WTC11 (cell line): ENCODE data around the gene MGAT5B. TPM values are rescaled to one million over a fixed set of nuclear protein-coding genes. Genes with fewer than 3 reads are reported as not detected.

Experiments
- ATAC-seq: fragments of 200-7000 bp; cut with Tn5 transposase; 2 replicates; pipeline ENCODE4 v1.10.0; 2021; ENCODE audit warnings: mild to moderate bottlenecking, moderate library complexity
- CTCF ChIA-PET: fragments of 300-600 bp; sonication (Branson Sonifier 250); formaldehyde crosslinking; loops from one replicate; lab custom pipeline; 2021; ENCODE audit warnings: antibody characterized with exemption; lab: Charles Lee
- POLR2A ChIA-PET: fragments of 350-600 bp; sonication (Branson Sonifier 250); formaldehyde crosslinking; loops from one replicate; lab custom pipeline; 2021; ENCODE audit warnings: antibody characterized with exemption; lab: Charles Lee
- DNase-seq: peaks from one replicate; pipeline ENCODE4 v3.0.0; 2021; ENCODE audit warnings: low spot score
- H3K27ac Mint-ChIP-seq: 2 replicates; pipeline ENCODE4 v1.8.0; 2021; ENCODE audit warnings: mixed read lengths
- H3K27me3 Mint-ChIP-seq: 2 replicates; pipeline ENCODE4 v1.8.0; 2021; ENCODE audit warnings: low read depth, mild to moderate bottlenecking, moderate library complexity, mixed read lengths
- H3K36me3 Mint-ChIP-seq: 2 replicates; pipeline ENCODE4 v1.8.0; 2021; ENCODE audit warnings: mixed read lengths
- H3K4me1 Mint-ChIP-seq: 2 replicates; pipeline ENCODE4 v1.8.0; 2022; ENCODE audit warnings: mixed read lengths
- H3K4me3 Mint-ChIP-seq: 2 replicates; pipeline ENCODE4 v1.8.0; 2021; ENCODE audit warnings: mild to moderate bottlenecking, moderate library complexity, mixed read lengths
- H3K9me3 Mint-ChIP-seq: 2 replicates; pipeline ENCODE4 v1.8.0; 2021; ENCODE audit warnings: mixed read lengths
- CBFB ChIP-seq: sonication (generic); formaldehyde crosslinking; IDR thresholded peaks from 2 replicates; pipeline ENCODE4 v1.8.1; 2022; ENCODE audit warnings: mild to moderate bottlenecking, low read depth, missing genetic modification reagents
- GTF2I ChIP-seq: fragments of 250-450 bp; sonication (Bioruptor Pico); conservative IDR thresholded peaks from 2 replicates; pipeline ENCODE4 v1.4.0; 2021; ENCODE audit warnings: mild to moderate bottlenecking
- HMGA2 ChIP-seq: fragments of 250-450 bp; sonication (Bioruptor Pico); IDR thresholded peaks from 2 replicates; pipeline ENCODE4 v1.4.0; 2021; ENCODE audit warnings: mild to moderate bottlenecking, moderate library complexity
- MXD4 ChIP-seq: fragments of 250-450 bp; sonication (Bioruptor Pico); IDR thresholded peaks from 2 replicates; pipeline ENCODE4 v1.8.0; 2021; ENCODE audit warnings: mild to moderate bottlenecking, moderate library complexity, borderline replicate concordance
- OVOL2 ChIP-seq: fragments of 250-450 bp; sonication (Bioruptor Pico); IDR thresholded peaks from 2 replicates; pipeline ENCODE4 v1.9.0; 2021; ENCODE audit warnings: mild to moderate bottlenecking, borderline replicate concordance
- SP1 ChIP-seq: sonication (generic); formaldehyde crosslinking; conservative IDR thresholded peaks from 2 replicates; pipeline ENCODE4 v1.8.1; 2022; ENCODE audit warnings: missing genetic modification reagents
- TEAD4 ChIP-seq: sonication (generic); formaldehyde crosslinking; IDR thresholded peaks from 2 replicates; pipeline ENCODE4 v1.8.0; 2022; ENCODE audit warnings: mild to moderate bottlenecking, missing genetic modification reagents
- TP53 ChIP-seq: sonication (generic); formaldehyde crosslinking; IDR thresholded peaks from 2 replicates; pipeline ENCODE4 v1.8.1; 2023; ENCODE audit warnings: mild to moderate bottlenecking, missing genetic modification reagents
- ZNF121 ChIP-seq: sonication (generic); formaldehyde crosslinking; IDR thresholded peaks from 2 replicates; pipeline ENCODE4 v1.8.0; 2023; ENCODE audit warnings: missing genetic modification reagents
- ZNF423 ChIP-seq: fragments of 250-450 bp; sonication (Bioruptor Pico); IDR thresholded peaks from 2 replicates; pipeline ENCODE4 v2.1.2; 2022; ENCODE audit warnings: mild to moderate bottlenecking, moderate library complexity
- ZNF671 ChIP-seq: fragments of 250-450 bp; sonication (Bioruptor Pico); IDR thresholded peaks from 2 replicates; pipeline ENCODE4 v1.8.0; 2021; ENCODE audit warnings: mild to moderate bottlenecking
- total RNA-seq: library from RNA; stranded (reverse); gene quantifications from 3 replicates; pipeline ENCODE4 v1.2.3, GENCODE V29; 2021
- TF ChIP-seq, protein P1 (sequence below): sonication (generic); formaldehyde crosslinking; IDR thresholded peaks from 2 replicates; pipeline ENCODE4 v1.8.1; 2023; ENCODE audit warnings: mild to moderate bottlenecking, moderate library complexity, missing genetic modification reagents
- TF ChIP-seq, protein P2 (sequence below): sonication (generic); formaldehyde crosslinking; IDR thresholded peaks from 2 replicates; pipeline ENCODE4 v1.8.0; 2022; ENCODE audit warnings: mild to moderate bottlenecking, missing genetic modification reagents
- TF ChIP-seq, protein P3 (sequence below): fragments of 250-450 bp; sonication (Bioruptor Pico); IDR thresholded peaks from 2 replicates; pipeline ENCODE4 v1.8.0; 2021; ENCODE audit warnings: mild to moderate bottlenecking
- TF ChIP-seq, protein P4 (sequence below): fragments of 200-600 bp; IDR thresholded peaks from 2 replicates; pipeline ENCODE4 v1.8.0; 2022; ENCODE audit warnings: antibody characterized with exemption
- TF ChIP-seq, protein P5 (sequence below): fragments of 250-450 bp; sonication (Bioruptor Pico); IDR thresholded peaks from 2 replicates; pipeline ENCODE4 v1.9.0; 2021; ENCODE audit warnings: mild to moderate bottlenecking
- TF ChIP-seq, protein P6 (sequence below): sonication (generic); formaldehyde crosslinking; conservative IDR thresholded peaks from 2 replicates; pipeline ENCODE4 v1.8.1; 2022; ENCODE audit warnings: mild to moderate bottlenecking, missing genetic modification reagents

The MGAT5B gene
- total RNA-seq, 1 experiment from 2014 or later, result 11.6 TPM

DNA sequence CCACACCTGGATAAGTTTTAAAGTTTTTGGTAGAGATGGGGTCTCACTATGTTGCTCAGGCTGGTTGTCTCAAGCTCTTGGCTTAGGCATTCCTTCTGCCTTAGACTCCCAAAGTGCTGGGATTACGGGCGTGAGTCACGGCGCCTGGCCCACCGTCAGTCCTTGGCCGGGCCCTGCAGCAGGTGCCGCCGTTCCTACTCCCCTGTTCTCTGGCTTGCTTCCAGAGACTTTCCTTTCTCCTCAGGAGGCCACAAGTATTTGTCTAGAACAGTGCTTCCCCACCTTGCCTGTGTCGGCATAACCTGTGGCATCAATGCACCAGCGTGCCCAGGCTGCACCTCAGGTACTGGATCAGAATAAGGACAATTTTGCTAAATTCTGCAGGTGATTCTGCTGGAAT, 3.0 kb upstream of the MGAT5B start:
- ATAC-seq, result no peak
- Mint-ChIP-seq H3K27ac (no peak overlapping the region), H3K36me3 (no peaks in the 10 kb centered on the region), H3K27me3 (peaks cover 21% of the 10 kb centered on the region), H3K9me3 (no peaks in the 10 kb centered on the region), H3K4me1 (peaks cover 12% of the 10 kb centered on the region), H3K4me3 (no peak overlapping the region)
- TF ChIP-seq ZNF671 (CRISPR knock-in tag) (no peak), TP53 (no peak), OVOL2 (CRISPR knock-in tag) (no peak), GTF2I (CRISPR knock-in tag) (no peak), SP1 (CRISPR knock-in tag) (no peak), ZNF423 (no peak), CBFB (no peak), HMGA2 (CRISPR knock-in tag) (no peak)
- TF ChIP-seq, protein P1, sequence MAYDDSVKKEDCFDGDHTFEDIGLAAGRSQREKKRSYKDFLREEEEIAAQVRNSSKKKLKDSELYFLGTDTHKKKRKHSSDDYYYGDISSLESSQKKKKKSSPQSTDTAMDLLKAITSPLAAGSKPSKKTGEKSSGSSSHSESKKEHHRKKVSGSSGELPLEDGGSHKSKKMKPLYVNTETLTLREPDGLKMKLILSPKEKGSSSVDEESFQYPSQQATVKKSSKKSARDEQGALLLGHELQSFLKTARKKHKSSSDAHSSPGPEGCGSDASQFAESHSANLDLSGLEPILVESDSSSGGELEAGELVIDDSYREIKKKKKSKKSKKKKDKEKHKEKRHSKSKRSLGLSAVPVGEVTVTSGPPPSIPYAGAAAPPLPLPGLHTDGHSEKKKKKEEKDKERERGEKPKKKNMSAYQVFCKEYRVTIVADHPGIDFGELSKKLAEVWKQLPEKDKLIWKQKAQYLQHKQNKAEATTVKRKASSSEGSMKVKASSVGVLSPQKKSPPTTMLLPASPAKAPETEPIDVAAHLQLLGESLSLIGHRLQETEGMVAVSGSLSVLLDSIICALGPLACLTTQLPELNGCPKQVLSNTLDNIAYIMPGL (CRISPR knock-in tag), result no peak
- TF ChIP-seq, protein P2, sequence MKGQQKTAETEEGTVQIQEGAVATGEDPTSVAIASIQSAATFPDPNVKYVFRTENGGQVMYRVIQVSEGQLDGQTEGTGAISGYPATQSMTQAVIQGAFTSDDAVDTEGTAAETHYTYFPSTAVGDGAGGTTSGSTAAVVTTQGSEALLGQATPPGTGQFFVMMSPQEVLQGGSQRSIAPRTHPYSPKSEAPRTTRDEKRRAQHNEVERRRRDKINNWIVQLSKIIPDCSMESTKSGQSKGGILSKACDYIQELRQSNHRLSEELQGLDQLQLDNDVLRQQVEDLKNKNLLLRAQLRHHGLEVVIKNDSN (CRISPR knock-in tag), result no peak
- TF ChIP-seq, protein P3, sequence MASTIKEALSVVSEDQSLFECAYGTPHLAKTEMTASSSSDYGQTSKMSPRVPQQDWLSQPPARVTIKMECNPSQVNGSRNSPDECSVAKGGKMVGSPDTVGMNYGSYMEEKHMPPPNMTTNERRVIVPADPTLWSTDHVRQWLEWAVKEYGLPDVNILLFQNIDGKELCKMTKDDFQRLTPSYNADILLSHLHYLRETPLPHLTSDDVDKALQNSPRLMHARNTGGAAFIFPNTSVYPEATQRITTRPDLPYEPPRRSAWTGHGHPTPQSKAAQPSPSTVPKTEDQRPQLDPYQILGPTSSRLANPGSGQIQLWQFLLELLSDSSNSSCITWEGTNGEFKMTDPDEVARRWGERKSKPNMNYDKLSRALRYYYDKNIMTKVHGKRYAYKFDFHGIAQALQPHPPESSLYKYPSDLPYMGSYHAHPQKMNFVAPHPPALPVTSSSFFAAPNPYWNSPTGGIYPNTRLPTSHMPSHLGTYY, result no peak
- TF ChIP-seq, protein P4, sequence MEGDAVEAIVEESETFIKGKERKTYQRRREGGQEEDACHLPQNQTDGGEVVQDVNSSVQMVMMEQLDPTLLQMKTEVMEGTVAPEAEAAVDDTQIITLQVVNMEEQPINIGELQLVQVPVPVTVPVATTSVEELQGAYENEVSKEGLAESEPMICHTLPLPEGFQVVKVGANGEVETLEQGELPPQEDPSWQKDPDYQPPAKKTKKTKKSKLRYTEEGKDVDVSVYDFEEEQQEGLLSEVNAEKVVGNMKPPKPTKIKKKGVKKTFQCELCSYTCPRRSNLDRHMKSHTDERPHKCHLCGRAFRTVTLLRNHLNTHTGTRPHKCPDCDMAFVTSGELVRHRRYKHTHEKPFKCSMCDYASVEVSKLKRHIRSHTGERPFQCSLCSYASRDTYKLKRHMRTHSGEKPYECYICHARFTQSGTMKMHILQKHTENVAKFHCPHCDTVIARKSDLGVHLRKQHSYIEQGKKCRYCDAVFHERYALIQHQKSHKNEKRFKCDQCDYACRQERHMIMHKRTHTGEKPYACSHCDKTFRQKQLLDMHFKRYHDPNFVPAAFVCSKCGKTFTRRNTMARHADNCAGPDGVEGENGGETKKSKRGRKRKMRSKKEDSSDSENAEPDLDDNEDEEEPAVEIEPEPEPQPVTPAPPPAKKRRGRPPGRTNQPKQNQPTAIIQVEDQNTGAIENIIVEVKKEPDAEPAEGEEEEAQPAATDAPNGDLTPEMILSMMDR, result no peak
- TF ChIP-seq, protein P5, sequence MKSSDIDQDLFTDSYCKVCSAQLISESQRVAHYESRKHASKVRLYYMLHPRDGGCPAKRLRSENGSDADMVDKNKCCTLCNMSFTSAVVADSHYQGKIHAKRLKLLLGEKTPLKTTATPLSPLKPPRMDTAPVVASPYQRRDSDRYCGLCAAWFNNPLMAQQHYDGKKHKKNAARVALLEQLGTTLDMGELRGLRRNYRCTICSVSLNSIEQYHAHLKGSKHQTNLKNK (CRISPR knock-in tag), result no peak
- TF ChIP-seq, protein P6, sequence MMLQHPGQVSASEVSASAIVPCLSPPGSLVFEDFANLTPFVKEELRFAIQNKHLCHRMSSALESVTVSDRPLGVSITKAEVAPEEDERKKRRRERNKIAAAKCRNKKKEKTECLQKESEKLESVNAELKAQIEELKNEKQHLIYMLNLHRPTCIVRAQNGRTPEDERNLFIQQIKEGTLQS (CRISPR knock-in tag), result no peak
- ChIA-PET POLR2A (no interaction called here), CTCF (no interaction called here)
- DNase-seq, result no peak

DNA sequence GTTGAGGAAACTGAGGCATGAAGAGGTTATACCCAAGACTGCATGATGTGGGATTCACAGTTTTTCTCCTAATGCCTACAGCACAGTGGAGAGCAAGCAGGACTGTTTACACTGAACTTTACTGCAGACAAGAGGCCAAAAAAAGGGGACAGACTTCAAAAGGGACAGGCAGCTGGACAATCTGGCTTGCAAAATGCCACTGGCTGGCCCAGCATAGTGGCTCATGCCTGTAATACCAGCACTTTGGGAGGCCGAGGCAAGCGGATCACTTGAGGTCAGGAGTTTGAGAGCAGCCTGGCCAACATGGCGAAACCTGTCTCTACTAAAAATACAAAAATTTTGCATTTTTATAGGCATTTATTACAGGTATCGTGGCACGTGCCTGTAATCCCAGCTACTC, 2.0 kb upstream of the MGAT5B start:
- no peaks in the 10 kb centered on the region for H3K9me3 Mint-ChIP-seq
- peaks cover 12% of the 10 kb centered on the region for H3K4me1 Mint-ChIP-seq
- H3K4me3 Mint-ChIP-seq, result no peak overlapping the region
- ATAC-seq, result no peak
- CTCF ChIA-PET, result interaction anchor here (0.6 to 1.0 kb wide), 2 partner anchors 25 to 743 kb away, joined by 3 to 5 read pairs; no protein-coding TSS in a partner anchor
- POLR2A ChIA-PET, result interaction anchor here (0.6 kb wide), 1 partner anchor 11 kb away, joined by 3 read pairs; no protein-coding TSS in a partner anchor
- no peak for DNase-seq
- no peak overlapping the region for H3K27ac Mint-ChIP-seq
- H3K27me3 Mint-ChIP-seq, result peaks cover 26% of the 10 kb centered on the region
- TF ChIP-seq ZNF121 (no peak), TEAD4 (CRISPR knock-in tag) (no peak), TP53 (no peak), MXD4 (CRISPR knock-in tag) (no peak)
- TF ChIP-seq, all 79 proteins: peak for 0
- H3K36me3 Mint-ChIP-seq, result no peaks in the 10 kb centered on the region
